Stimulated activated CD4-positive, alpha-beta T cell treated with anti-CD3 and anti-CD28 coated beads, Interleukin-1b, Interleukin-23, amount 100 ng/mL, for 4 hours (primary cell): ENCODE data around the gene CDH13.
A peak's percentile ranks its signal among the peaks of the same experiment; 100 is the strongest.

Source experiments
- DNase-seq, 2 donors: peaks; one replicate each; pipeline ENCODE4 v3.0.0-alpha.2; 2020; ENCODE audit warnings: low read depth in 2 of 2

The CDH13 gene

DNA sequence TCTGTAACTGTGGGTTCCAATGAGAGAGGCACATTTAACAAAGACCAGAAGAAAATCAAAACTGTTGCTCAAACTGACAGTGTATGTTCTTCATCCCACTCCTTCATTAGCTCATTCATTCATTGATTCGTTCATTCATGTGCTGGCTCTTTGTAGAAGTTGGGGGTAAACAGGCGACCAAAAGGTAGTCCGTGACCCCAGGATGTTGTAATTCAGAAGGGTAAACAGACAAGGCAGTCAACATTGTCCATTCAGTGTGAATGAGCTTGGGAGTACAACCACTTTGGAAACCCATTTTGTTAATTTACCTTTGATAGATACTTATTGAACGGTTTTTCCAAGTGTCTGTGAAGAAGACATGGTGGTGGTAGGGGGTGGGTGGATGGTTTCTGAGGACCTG lies 26.1 kb downstream of the CDH13 start:
- no peak for DNase-seq

DNA sequence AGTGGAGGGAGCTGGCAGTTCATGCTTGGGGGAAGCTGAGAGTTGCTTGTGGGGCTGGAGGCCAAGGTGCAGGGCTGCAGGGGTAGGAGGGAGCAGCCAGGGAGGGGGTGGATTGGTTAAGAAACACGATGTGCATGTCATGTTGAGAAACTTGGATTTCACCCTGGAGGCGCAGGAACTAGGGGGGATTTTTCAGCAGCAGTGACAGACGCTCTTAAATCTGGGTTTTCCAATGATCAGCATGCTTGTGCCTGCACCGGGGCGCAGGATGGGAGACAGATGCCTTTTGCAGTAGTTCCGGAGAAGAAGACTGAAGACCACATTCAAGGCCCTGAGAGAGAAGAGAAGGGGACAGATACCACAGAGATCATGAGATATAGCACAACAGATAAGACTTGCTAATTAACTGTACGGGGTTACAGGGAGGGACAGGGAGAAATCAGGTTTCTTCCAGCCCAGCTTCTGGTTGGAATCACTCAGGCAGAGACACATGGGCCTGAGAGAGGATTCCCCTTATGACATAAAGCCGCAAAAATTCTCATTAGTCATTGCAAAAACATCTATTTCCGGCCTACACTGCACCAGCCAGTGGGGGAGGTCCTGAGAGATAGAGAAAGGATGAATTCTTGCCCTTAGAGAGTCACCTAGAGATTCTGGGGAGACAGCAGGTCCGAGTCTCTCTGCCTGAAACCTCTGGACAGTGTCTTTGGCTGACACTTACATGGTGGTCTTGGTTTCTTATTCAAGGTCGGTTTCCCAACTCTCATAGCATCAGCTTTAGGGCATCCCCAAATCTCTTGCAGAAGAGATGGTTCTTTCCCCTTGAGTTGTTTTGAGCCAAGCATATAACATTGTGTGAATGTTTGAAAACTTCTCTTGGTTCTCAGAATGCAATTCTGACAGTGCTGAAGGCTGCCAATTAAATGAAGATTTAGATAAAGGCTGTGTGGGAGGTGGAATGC lies 27.1 kb downstream of the CDH13 start:
- DNase-seq = peak; percentile 7 to 18

DNA sequence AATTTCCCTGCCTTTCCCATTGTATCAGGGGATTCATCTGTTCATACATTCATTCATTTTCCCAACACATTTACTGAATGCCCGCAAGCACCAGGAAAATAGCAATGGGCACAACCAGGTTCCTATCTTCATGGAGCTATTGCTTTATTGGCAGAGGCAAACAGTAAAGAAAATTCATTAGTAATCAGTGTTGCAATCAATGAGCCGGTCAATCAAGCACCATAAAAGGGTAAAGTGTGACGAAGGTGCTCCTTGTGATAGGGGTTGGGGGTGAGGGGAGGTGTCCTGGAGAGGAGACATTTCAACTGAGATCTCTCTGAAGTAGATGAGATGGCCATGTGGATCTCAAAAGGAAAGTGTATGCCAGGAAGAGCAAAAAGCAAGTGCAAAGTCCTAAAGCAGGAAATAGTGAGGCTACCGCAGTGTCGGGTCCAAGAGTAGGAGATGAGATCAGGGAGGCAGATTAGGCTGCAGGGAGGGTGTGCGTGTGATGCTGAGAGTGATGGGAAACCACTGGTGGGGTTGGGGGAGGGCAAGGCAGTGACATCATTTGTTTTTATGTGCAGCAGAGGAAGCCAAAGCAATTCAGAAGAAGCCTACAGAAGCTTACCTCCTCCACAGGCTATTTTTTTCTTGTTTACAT lies 28.4 kb downstream of the CDH13 start:
- DNase-seq = peak; percentile 18 to 34

- DNase-seq = no peak
These were observed 29.1 kb downstream of the CDH13 start for GRCh38 chr16:82655720-82656490.

- no peak for DNase-seq
These were observed 30.5 kb downstream of the CDH13 start for GRCh38 chr16:82657239-82657638.

DNA sequence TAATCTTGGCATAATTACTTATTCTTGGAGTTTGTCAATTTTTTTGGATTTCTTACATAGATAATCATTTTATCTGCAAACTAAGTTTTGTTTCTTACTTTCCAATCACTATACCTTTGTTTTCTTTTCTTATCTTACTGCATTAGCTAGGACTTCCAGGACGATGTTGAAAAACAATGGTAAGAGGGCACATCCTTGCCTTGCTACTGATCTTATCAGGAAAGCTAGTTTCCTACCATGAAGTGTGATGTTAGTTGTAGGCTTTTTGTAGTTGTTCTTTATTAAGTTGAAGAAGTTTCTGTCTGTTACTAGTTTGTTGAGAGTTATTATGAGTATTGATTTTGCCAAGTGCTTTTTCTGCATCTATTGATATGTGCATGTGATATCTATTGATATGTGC lies 31.0 kb downstream of the CDH13 start:
- DNase-seq = no peak

- no peak for DNase-seq
These were observed 32.0 kb downstream of the CDH13 start for GRCh38 chr16:82658796-82659195.

DNA sequence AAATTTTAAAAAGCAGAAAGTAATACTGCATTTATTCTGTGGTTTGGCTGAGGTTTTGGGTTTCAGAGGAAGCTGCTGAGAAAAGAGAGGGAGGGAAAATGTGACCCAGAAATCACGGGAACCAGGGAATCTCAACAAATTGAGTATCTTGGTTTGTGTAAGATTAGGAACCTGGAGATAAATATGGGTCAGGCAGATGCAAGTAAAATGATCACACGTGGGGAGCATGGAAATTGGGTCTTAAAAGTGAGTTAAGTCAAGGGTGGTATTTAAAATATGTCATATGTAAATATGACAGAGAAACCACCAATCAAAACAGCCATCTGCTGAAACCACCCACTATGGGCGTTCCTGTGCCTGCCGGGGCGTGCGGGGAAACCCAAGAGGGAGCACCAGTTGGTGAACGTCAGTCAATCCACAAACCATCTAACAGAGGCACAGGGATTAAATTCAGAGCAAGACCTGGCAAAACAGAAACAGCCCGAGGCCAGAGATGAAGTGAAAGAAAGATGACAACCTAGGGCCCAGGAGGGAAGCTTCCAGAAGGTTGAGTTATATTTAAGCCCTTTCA lies 33.4 kb downstream of the CDH13 start:
- peak in 1 of 2 donors; percentile 19 for DNase-seq

DNA sequence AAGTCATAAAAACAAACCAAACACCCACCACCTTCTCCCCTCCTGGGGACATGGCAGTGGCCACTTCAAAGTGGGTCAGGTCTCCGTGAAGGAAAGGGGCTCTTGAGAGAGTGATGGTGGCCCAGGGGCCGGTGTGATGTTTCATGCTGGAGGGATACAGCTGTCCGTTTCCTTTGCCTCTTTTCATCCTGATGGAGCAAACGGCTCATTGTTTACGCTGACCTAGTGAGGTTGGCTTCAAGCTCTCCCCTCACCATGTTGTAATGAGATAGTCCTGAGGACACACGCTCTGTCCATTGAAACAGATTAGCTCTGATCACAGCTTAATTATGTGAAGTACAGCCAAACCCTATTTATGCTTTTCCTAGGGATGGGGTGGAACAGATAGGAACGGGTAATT lies 34.2 kb downstream of the CDH13 start:
- DNase-seq = no peak

DNA sequence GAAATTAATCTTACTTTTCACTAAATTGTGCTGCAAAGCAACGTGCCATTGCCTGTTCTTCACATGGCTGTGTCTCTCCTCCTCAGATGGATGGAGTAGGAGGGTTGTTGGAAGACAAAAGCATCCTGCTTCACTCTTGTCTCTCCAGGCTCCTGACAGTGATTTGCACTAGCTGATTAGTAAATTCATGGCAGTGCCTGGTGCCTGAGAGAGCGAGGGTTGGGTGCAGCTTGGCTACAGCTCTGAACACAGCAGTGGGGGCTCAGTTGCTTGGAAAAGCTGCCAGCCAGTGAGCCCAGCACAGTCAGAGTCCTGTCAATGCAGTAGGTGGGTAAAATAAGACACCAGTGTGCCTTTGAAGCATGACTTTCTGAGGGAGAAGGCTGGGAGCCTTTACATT lies 37.4 kb downstream of the CDH13 start:
- no peak for DNase-seq

- no peak for DNase-seq
These were observed 38.3 kb downstream of the CDH13 start for GRCh38 chr16:82665025-82665424.

GRCh38 chr16:82667437-82667836 lies 40.7 kb downstream of the CDH13 start:
- DNase-seq = no peak

- no peak for DNase-seq
These were observed 41.3 kb downstream of the CDH13 start for GRCh38 chr16:82668094-82668493.

- peak in 1 of 2 donors; percentile 24 for DNase-seq
These were observed 45.0 kb downstream of the CDH13 start for GRCh38 chr16:82671741-82672140.

DNA sequence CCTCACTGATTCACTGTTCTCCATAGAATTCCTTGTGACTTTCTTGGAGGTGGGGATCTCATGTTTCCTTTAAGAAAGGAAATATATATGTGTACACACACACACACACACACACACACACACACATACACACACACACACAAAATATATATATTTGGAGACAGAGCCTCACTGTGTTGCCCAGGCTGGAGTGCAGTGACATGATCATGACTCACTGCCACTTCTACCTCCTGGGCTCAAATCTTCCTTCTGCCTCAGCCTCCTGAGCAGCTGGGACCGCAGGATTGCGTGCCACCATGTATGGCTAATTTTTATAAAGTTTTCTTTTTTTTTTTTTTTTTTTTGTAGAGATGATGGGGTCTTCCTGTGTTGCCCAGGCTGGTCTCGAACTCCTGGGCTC lies 45.9 kb downstream of the CDH13 start:
- DNase-seq = no peak

- DNase-seq = no peak
These were observed 48.5 kb downstream of the CDH13 start for GRCh38 chr16:82675300-82675699.

GRCh38 chr16:82681592-82681991 lies 54.8 kb downstream of the CDH13 start:
- no peak for DNase-seq

DNA sequence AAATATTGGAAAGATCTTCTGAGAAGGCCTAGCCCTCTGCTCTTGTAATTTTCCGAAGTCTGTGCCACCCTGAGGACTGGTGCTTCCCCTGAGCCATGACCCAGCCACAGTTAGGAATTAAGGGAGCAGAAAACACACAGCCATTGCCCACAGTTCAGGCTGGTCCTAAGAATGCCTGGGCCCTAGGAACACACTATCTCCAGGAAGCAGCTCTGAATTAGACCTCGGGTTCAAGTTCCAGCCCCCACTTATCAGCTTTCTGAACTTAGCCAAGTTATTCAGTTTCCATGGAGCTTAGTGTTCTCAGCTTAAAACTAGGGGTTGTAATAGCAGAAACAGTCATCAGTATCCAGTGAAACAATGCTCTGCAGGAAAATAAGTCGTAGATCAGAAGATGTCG lies 56.0 kb downstream of the CDH13 start:
- no peak for DNase-seq

GRCh38 chr16:82684256-82684655 lies 57.5 kb downstream of the CDH13 start:
- DNase-seq = no peak

DNA sequence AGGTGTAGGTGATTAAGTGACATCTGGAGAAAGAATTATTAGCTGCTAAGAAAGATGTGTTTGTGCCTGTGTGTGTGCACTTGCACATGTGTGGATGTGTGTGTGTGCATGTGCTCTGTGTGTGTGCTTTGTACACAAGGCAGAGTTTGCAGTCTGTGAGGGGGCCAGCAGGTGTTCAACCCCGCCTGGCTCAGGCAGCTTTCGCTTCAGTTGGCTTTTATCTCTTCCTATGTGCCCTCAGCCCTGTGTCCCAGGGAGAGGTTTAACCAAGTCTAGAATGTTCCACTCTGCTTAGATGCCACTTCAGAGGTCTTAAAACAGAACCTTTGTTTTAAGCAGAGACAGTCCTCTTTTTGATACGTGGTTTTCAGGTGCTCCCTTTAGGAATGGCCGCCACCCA lies 58.8 kb downstream of the CDH13 start:
- no peak for DNase-seq

DNA sequence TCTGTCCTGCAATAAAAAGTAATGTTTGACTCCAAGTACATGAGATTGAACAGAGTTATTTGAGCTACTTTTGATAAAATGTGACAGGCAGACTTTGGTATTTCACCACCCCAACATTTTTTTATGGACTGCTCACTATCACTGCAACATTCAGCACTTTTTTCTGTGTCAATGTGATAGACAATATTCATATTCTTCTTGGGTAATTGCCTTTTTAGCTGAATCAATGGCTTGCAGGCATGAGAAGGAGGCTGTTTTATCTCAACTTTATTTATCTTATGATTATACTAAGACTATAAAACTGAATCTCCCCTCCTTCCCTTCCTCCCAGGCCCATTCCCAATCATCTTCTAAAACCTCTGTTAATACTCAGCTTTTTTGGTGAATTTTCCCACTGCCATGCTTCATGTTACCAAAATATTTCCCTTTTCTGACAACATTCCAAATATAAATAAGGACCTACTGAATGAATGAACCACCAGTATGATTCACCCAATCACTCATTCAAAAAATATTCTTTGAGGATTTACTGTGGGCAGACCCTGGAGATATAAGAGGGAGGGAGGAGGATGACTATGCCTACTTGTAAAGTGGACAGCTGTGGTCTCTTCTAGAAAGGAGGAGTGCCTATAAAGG lies 67.6 kb downstream of the CDH13 start:
- no peak for DNase-seq

GRCh38 chr16:82695806-82696205 lies 69.0 kb downstream of the CDH13 start:
- DNase-seq = no peak
